ENCODE measurements around the gene STPG1. TPM values are rescaled to one million over a fixed set of nuclear protein-coding genes. Genes with fewer than 3 reads are reported as not detected.

Gene STPG1
- total RNA-seq, 1 donor from 2014 or later: 9.2 TPM

GRCh38 chr1:24362982-24363614 lies 50.5 kb downstream of the STPG1 start:
- peak; percentile 59 for FAIRE-seq
- Mint-ChIP-seq H3K4me1 (ENCODE audit: low read depth, unreplicated experiment) (peaks cover 23% of the 10 kb centered on the region), H3K36me3 (ENCODE audit: low read depth, unreplicated experiment) (peaks cover 19% of the 10 kb centered on the region), H3K27ac (ENCODE audit: unreplicated experiment) (peak overlapping the region; percentile 58), H3K4me3 (ENCODE audit: unreplicated experiment) (no peak overlapping the region), H3K9me3 (ENCODE audit: unreplicated experiment) (no peaks in the 10 kb centered on the region), H3K27me3 (ENCODE audit: low read depth, unreplicated experiment) (peaks cover 7% of the 10 kb centered on the region)
- peak overlapping the region; percentile 18 for H3K4me2 ChIP-seq (ENCODE audit: low read length)
- H4K20me1 ChIP-seq (ENCODE audit: insufficient read depth, low read length): no peaks in the 10 kb centered on the region
- H3K4me3 ChIP-seq (ENCODE audit: insufficient read depth, low read depth, low read length): no peak overlapping the region
- no peaks in the 10 kb centered on the region for H3K79me2 ChIP-seq (ENCODE audit: insufficient read depth, low read length)
- H3K9ac ChIP-seq (ENCODE audit: low read length): no peak overlapping the region
- H3K4me1 ChIP-seq (ENCODE audit: insufficient read depth, low read length): peaks cover 35% of the 10 kb centered on the region
- no peaks in the 10 kb centered on the region for H3K9me3 ChIP-seq (ENCODE audit: insufficient read depth, low read depth, low read length)
- H3K27me3 ChIP-seq (ENCODE audit: insufficient read depth, low read length): no peaks in the 10 kb centered on the region
- H2AFZ ChIP-seq (ENCODE audit: low read depth, low read length): no peak overlapping the region
- no peak overlapping the region for H3K27ac ChIP-seq (ENCODE audit: low read depth, low read length)
- no peaks in the 10 kb centered on the region for H3K36me3 ChIP-seq (ENCODE audit: insufficient read depth, low read length)
- DNase-seq (ENCODE audit: low read depth): peak; percentile 95
- TF ChIP-seq EZH2 (IDR thresholded peaks at IDR 0.05; ENCODE audit: insufficient read depth, low read length) (no peak), CTCF (IDR thresholded peaks at IDR 0.05; ENCODE audit: insufficient read depth, low read depth, low read length) (no peak)

- Mint-ChIP-seq H3K36me3 (ENCODE audit: low read depth, unreplicated experiment) (peaks cover 19% of the 10 kb centered on the region), H3K27ac (ENCODE audit: unreplicated experiment) (no peak overlapping the region), H3K4me1 (ENCODE audit: low read depth, unreplicated experiment) (peaks cover 23% of the 10 kb centered on the region), H3K4me3 (ENCODE audit: unreplicated experiment) (no peak overlapping the region), H3K27me3 (ENCODE audit: low read depth, unreplicated experiment) (peaks cover 7% of the 10 kb centered on the region), H3K9me3 (ENCODE audit: unreplicated experiment) (no peaks in the 10 kb centered on the region)
- H3K9me3 ChIP-seq (ENCODE audit: insufficient read depth, low read depth, low read length): no peaks in the 10 kb centered on the region
- no peak for TF ChIP-seq CTCF (IDR thresholded peaks at IDR 0.05; ENCODE audit: insufficient read depth, low read depth, low read length)
- TF ChIP-seq EZH2 (IDR thresholded peaks at IDR 0.05; ENCODE audit: insufficient read depth, low read length): no peak
- peak overlapping the region; percentile 18 for H3K4me2 ChIP-seq (ENCODE audit: low read length)
- no peak overlapping the region for H2AFZ ChIP-seq (ENCODE audit: low read depth, low read length)
- H3K27me3 ChIP-seq (ENCODE audit: insufficient read depth, low read length): no peaks in the 10 kb centered on the region
- H3K27ac ChIP-seq (ENCODE audit: low read depth, low read length): no peak overlapping the region
- no peaks in the 10 kb centered on the region for H3K79me2 ChIP-seq (ENCODE audit: insufficient read depth, low read length)
- no peaks in the 10 kb centered on the region for H4K20me1 ChIP-seq (ENCODE audit: insufficient read depth, low read length)
- peaks cover 35% of the 10 kb centered on the region for H3K4me1 ChIP-seq (ENCODE audit: insufficient read depth, low read length)
- no peak overlapping the region for H3K4me3 ChIP-seq (ENCODE audit: insufficient read depth, low read depth, low read length)
- H3K36me3 ChIP-seq (ENCODE audit: insufficient read depth, low read length): no peaks in the 10 kb centered on the region
- no peak overlapping the region for H3K9ac ChIP-seq (ENCODE audit: low read length)
- DNase-seq (ENCODE audit: low read depth) (no peak), FAIRE-seq (no peak)
Measured at GRCh38 chr1:24362396-24362795, 51.2 kb downstream of the STPG1 start.

GRCh38 chr1:24361811-24362210 lies 51.8 kb downstream of the STPG1 start:
- Histone ChIP-seq H3K4me3 (ENCODE audit: insufficient read depth, low read depth, low read length) (no peak overlapping the region), H2AFZ (ENCODE audit: low read depth, low read length) (no peak overlapping the region), H3K4me1 (ENCODE audit: insufficient read depth, low read length) (peaks cover 35% of the 10 kb centered on the region), H3K9me3 (ENCODE audit: insufficient read depth, low read depth, low read length) (no peaks in the 10 kb centered on the region), H3K27me3 (ENCODE audit: insufficient read depth, low read length) (no peaks in the 10 kb centered on the region), H3K27ac (ENCODE audit: low read depth, low read length) (no peak overlapping the region), H3K4me2 (ENCODE audit: low read length) (no peak overlapping the region), H3K36me3 (ENCODE audit: insufficient read depth, low read length) (no peaks in the 10 kb centered on the region), H4K20me1 (ENCODE audit: insufficient read depth, low read length) (no peaks in the 10 kb centered on the region), H3K79me2 (ENCODE audit: insufficient read depth, low read length) (no peaks in the 10 kb centered on the region), H3K9ac (ENCODE audit: low read length) (no peak overlapping the region)
- Mint-ChIP-seq H3K27ac (ENCODE audit: unreplicated experiment) (no peak overlapping the region), H3K4me3 (ENCODE audit: unreplicated experiment) (no peak overlapping the region), H3K36me3 (ENCODE audit: low read depth, unreplicated experiment) (peaks cover 19% of the 10 kb centered on the region), H3K27me3 (ENCODE audit: low read depth, unreplicated experiment) (peaks cover 7% of the 10 kb centered on the region), H3K9me3 (ENCODE audit: unreplicated experiment) (no peaks in the 10 kb centered on the region), H3K4me1 (ENCODE audit: low read depth, unreplicated experiment) (peaks cover 23% of the 10 kb centered on the region)
- no peak for TF ChIP-seq CTCF (IDR thresholded peaks at IDR 0.05; ENCODE audit: insufficient read depth, low read depth, low read length)
- TF ChIP-seq EZH2 (IDR thresholded peaks at IDR 0.05; ENCODE audit: insufficient read depth, low read length): no peak
- FAIRE-seq (no peak), DNase-seq (ENCODE audit: low read depth) (no peak)

Data from astrocyte (in vitro differentiated cells and primary cell).